Measurements from ENCODE around the gene MRPS21. TPM values are rescaled to one million over a fixed set of nuclear protein-coding genes. Genes with fewer than 3 reads are reported as not detected.

MRPS21 gene
- polyA plus RNA-seq (2012; ENCODE audit: insufficient read depth, insufficient read length) = 117 TPM

- peak; percentile 81 for DNase-seq (ENCODE audit: low read depth, low spot score)
These were observed at the start of gene MRPS21 for GRCh38 chr1:150293433-150294253. Gene MRPS21 (plus strand): TSS chr1:150293861. CDS start chr1:150294367, 506 bp downstream.

GRCh38 chr1:150249936-150250335 is 43.7 kb upstream of the MRPS21 start:
- no peak overlapping the region for H3K4me3 ChIP-seq (ENCODE audit: low read length)
- no peak for DNase-seq (ENCODE audit: low read depth, low spot score)

More at GRCh38 chr1:150293433-150294253, at the start of gene MRPS21:
- H3K4me3 ChIP-seq (ENCODE audit: low read length) = peak within 1 kb of the TSS; percentile 95

- H3K4me3 ChIP-seq (ENCODE audit: low read length) = no peak overlapping the region
These were observed 37.5 kb upstream of the MRPS21 start for GRCh38 chr1:150256198-150256553.

GRCh38 chr1:150256554-150257341 is 36.9 kb upstream of the MRPS21 start:
- no peak for DNase-seq (ENCODE audit: low read depth, low spot score)
- H3K4me3 ChIP-seq (ENCODE audit: low read length) = no peak overlapping the region

More at GRCh38 chr1:150256198-150256553, 37.5 kb upstream of the MRPS21 start:
- no peak for DNase-seq (ENCODE audit: low read depth, low spot score)

- no peak for DNase-seq (ENCODE audit: low read depth, low spot score)
These were observed 35.8 kb upstream of the MRPS21 start, which contains the start of gene CA14 for GRCh38 chr1:150257624-150258585. Gene CA14 (plus strand): TSS chr1:150257774. CDS start chr1:150258129, 355 bp downstream.

GRCh38 chr1:150259217-150259616 is 34.4 kb upstream of the MRPS21 start:
- no peak for DNase-seq (ENCODE audit: low read depth, low spot score)
- no peak overlapping the region for H3K4me3 ChIP-seq (ENCODE audit: low read length)

More at GRCh38 chr1:150257624-150258585, 35.8 kb upstream of the MRPS21 start, which contains the start of gene CA14:
- no peak within 1 kb of the TSS for H3K4me3 ChIP-seq (ENCODE audit: low read length)

GRCh38 chr1:150259758-150260669 is 33.6 kb upstream of the MRPS21 start:
- H3K4me3 ChIP-seq (ENCODE audit: low read length) = no peak overlapping the region
- DNase-seq (ENCODE audit: low read depth, low spot score) = no peak

GRCh38 chr1:150261367-150261766 is 32.3 kb upstream of the MRPS21 start:
- no peak overlapping the region for H3K4me3 ChIP-seq (ENCODE audit: low read length)
- no peak for DNase-seq (ENCODE audit: low read depth, low spot score)

GRCh38 chr1:150262388-150263320 is 31.0 kb upstream of the MRPS21 start:
- DNase-seq (ENCODE audit: low read depth, low spot score) = no peak
- H3K4me3 ChIP-seq (ENCODE audit: low read length) = no peak overlapping the region

- DNase-seq (ENCODE audit: low read depth, low spot score) = no peak
These were observed 30.1 kb upstream of the MRPS21 start for GRCh38 chr1:150263549-150263948.

GRCh38 chr1:150267896-150268295 is 25.8 kb upstream of the MRPS21 start:
- H3K4me3 ChIP-seq (ENCODE audit: low read length) = peak overlapping the region; percentile 66
- DNase-seq (ENCODE audit: low read depth, low spot score) = no peak

More at GRCh38 chr1:150263549-150263948, 30.1 kb upstream of the MRPS21 start:
- H3K4me3 ChIP-seq (ENCODE audit: low read length) = no peak overlapping the region

GRCh38 chr1:150268340-150268704 is 25.3 kb upstream of the MRPS21 start:
- no peak for DNase-seq (ENCODE audit: low read depth, low spot score)
- peak overlapping the region; percentile 66 for H3K4me3 ChIP-seq (ENCODE audit: low read length)

GRCh38 chr1:150268705-150269403 is 24.8 kb upstream of the MRPS21 start, which contains the start of gene APH1A:
Gene APH1A (minus strand): TSS chr1:150269016. CDS start chr1:150268810, 206 bp downstream.
- DNase-seq (ENCODE audit: low read depth, low spot score) = peak; percentile 95
- H3K4me3 ChIP-seq (ENCODE audit: low read length) = peak within 1 kb of the TSS; percentile 66

- DNase-seq (ENCODE audit: low read depth, low spot score) = no peak
- peak overlapping the region; percentile 66 for H3K4me3 ChIP-seq (ENCODE audit: low read length)
These were observed 24.2 kb upstream of the MRPS21 start for GRCh38 chr1:150269451-150269850.

GRCh38 chr1:150271291-150271959 is 22.2 kb upstream of the MRPS21 start:
- no peak for DNase-seq (ENCODE audit: low read depth, low spot score)
- no peak overlapping the region for H3K4me3 ChIP-seq (ENCODE audit: low read length)

- no peak overlapping the region for H3K4me3 ChIP-seq (ENCODE audit: low read length)
- DNase-seq (ENCODE audit: low read depth, low spot score) = no peak
These were observed 20.4 kb upstream of the MRPS21 start for GRCh38 chr1:150273311-150273710.
